ENCODE results near the gene KLHL10. TPM values are rescaled to one million over a fixed set of nuclear protein-coding genes. Genes with fewer than 3 reads are reported as not detected.

Gene KLHL10
- total RNA-seq, 1 donor from 2014 or later: 0.50 TPM

- TF ChIP-seq CTCF (IDR thresholded peaks at IDR 0.05): no peak
- no peaks in the 10 kb centered on the region for H3K4me1 ChIP-seq
- ATAC-seq (no peak), DNase-seq (no peak)
- H3K9me3 ChIP-seq: no peaks in the 10 kb centered on the region
- intact Hi-C loops (cut with DNase I): no loop called here
- no peaks in the 10 kb centered on the region for H3K27me3 ChIP-seq (ENCODE audit: low read depth)
- no peak overlapping the region for H3K27ac ChIP-seq
- H3K36me3 ChIP-seq: no peaks in the 10 kb centered on the region
- no peak overlapping the region for H3K4me3 ChIP-seq
These were observed 19.6 kb upstream of the KLHL10 start for GRCh38 chr17:41818024-41818423.

- DNase-seq (no peak), ATAC-seq (no peak)
- no peak overlapping the region for H3K4me3 ChIP-seq
- peaks cover 22% of the 10 kb centered on the region for H3K36me3 ChIP-seq
- no peak overlapping the region for H3K27ac ChIP-seq
- intact Hi-C loops (cut with DNase I): no loop called here
- no peaks in the 10 kb centered on the region for H3K9me3 ChIP-seq
- no peaks in the 10 kb centered on the region for H3K4me1 ChIP-seq
- no peaks in the 10 kb centered on the region for H3K27me3 ChIP-seq (ENCODE audit: low read depth)
- no peak for TF ChIP-seq CTCF (IDR thresholded peaks at IDR 0.05)
These were observed 15.8 kb upstream of the KLHL10 start for GRCh38 chr17:41821776-41822175.

GRCh38 chr17:41822216-41823140 lies 15.1 kb upstream of the KLHL10 start:
- no peak for TF ChIP-seq CTCF (IDR thresholded peaks at IDR 0.05)
- intact Hi-C loops (cut with DNase I): no loop called here
- Histone ChIP-seq H3K4me3 (no peak overlapping the region), H3K36me3 (peaks cover 29% of the 10 kb centered on the region), H3K9me3 (no peaks in the 10 kb centered on the region), H3K27ac (no peak overlapping the region), H3K4me1 (no peaks in the 10 kb centered on the region), H3K27me3 (ENCODE audit: low read depth) (no peaks in the 10 kb centered on the region)
- DNase-seq (no peak), ATAC-seq (no peak)

GRCh38 chr17:41823141-41823524 lies 14.5 kb upstream of the KLHL10 start:
- Histone ChIP-seq H3K4me3 (no peak overlapping the region), H3K4me1 (no peaks in the 10 kb centered on the region), H3K27ac (no peak overlapping the region), H3K36me3 (peaks cover 36% of the 10 kb centered on the region), H3K9me3 (no peaks in the 10 kb centered on the region), H3K27me3 (ENCODE audit: low read depth) (no peaks in the 10 kb centered on the region)
- no peak for TF ChIP-seq CTCF (IDR thresholded peaks at IDR 0.05)
- intact Hi-C loops (cut with DNase I): no loop called here
- no peak for DNase-seq
- ATAC-seq: no peak

- peaks cover 39% of the 10 kb centered on the region for H3K36me3 ChIP-seq
- no peak for DNase-seq
- ATAC-seq: no peak
- H3K27me3 ChIP-seq (ENCODE audit: low read depth): no peaks in the 10 kb centered on the region
- H3K4me3 ChIP-seq: no peak overlapping the region
- H3K4me1 ChIP-seq: no peaks in the 10 kb centered on the region
- no peak overlapping the region for H3K27ac ChIP-seq
- intact Hi-C loops (cut with DNase I): no loop called here
- no peaks in the 10 kb centered on the region for H3K9me3 ChIP-seq
- no peak for TF ChIP-seq CTCF (IDR thresholded peaks at IDR 0.05)
These were observed 14.0 kb upstream of the KLHL10 start for GRCh38 chr17:41823580-41823979.
